ENCODE data around the gene WDR11.

WDR11 gene

GRCh38 chr10:120850911-120851865, at the start of gene WDR11:
Gene WDR11, plus strand, starts transcription at chr10:120851362. Its CDS starts 59 bp downstream, at chr10:120851421.
- no peak for FAIRE-seq
- TF ChIP-seq, protein P1, sequence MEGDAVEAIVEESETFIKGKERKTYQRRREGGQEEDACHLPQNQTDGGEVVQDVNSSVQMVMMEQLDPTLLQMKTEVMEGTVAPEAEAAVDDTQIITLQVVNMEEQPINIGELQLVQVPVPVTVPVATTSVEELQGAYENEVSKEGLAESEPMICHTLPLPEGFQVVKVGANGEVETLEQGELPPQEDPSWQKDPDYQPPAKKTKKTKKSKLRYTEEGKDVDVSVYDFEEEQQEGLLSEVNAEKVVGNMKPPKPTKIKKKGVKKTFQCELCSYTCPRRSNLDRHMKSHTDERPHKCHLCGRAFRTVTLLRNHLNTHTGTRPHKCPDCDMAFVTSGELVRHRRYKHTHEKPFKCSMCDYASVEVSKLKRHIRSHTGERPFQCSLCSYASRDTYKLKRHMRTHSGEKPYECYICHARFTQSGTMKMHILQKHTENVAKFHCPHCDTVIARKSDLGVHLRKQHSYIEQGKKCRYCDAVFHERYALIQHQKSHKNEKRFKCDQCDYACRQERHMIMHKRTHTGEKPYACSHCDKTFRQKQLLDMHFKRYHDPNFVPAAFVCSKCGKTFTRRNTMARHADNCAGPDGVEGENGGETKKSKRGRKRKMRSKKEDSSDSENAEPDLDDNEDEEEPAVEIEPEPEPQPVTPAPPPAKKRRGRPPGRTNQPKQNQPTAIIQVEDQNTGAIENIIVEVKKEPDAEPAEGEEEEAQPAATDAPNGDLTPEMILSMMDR (IDR thresholded peaks at IDR 0.05; ENCODE audit: insufficient read depth, missing control alignments) = no peak

DNA sequence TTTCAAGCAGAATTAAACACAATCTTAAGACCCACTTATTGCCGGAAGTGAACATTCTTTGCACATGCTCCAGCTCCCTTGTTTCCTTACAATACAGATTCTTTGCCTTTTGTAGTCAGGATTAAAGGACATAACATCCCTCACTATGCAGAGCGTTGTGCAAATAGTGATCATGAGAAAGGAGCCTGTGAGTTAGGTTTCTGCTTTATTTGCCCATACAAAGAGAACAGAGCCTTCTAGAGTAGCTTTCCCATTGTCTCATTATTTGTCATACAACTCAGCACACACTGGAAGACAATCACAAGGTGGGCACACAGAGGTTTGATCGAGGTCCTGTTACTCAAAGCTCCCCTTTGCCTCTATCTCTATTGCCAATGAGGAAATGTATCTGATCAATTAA, 48.2 kb upstream of the WDR11 start:
- TF ChIP-seq, protein P1 (IDR thresholded peaks at IDR 0.05; ENCODE audit: insufficient read depth, missing control alignments) = no peak
- FAIRE-seq = no peak

More at GRCh38 chr10:120850911-120851865, at the start of gene WDR11:
- no peak for DNase-seq (ENCODE audit: insufficient read length, low spot score)

DNA sequence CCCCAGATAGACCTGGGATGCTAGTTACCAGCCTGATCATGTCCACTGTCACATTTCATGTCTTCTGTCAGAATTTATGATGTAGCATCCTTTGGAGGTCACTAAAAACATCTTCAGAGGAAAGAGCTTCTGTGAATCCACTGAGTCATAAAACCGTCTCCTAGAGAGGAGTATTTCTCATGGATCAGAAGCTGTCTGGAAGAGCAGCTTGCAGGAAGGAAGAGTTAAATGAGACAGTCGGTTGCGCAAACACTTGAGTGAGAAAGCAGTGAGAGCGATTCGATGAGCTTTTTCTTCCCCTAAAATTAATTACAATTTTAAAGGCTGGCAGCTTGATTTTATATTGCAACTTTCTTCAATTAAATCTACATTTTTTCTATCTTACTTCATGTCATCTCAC, 47.2 kb upstream of the WDR11 start:
- DNase-seq (ENCODE audit: insufficient read length, low spot score) (no peak), FAIRE-seq (no peak)
- TF ChIP-seq, protein P1 (IDR thresholded peaks at IDR 0.05; ENCODE audit: insufficient read depth, missing control alignments) = no peak

More for the DNA sequence above, 48.2 kb upstream of the WDR11 start:
- DNase-seq (ENCODE audit: insufficient read length, low spot score) = no peak

GRCh38 chr10:120805014-120805812, 45.9 kb upstream of the WDR11 start:
- TF ChIP-seq, protein P1 (IDR thresholded peaks at IDR 0.05; ENCODE audit: insufficient read depth, missing control alignments) = no peak
- DNase-seq (ENCODE audit: insufficient read length, low spot score) (no peak), FAIRE-seq (no peak)

DNA sequence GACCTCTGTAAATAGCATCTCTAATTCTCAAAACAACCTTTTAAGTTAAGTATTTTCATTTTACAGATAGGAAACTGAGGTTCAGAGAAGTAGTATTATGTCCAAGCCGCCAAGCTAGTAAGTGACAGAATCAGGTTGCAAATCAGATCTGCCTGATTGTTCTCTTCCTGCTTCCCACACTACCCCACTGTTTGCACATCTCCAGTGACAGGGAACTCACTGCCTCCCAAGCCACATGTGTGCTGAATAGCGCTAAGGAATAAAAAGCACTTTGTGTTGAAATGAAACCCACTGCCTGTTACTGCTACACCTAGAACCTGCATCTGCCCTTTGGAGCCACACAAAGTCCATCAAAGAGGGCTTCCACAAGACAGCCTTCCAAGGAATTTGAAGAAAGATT, 45.1 kb upstream of the WDR11 start:
- TF ChIP-seq, protein P1 (IDR thresholded peaks at IDR 0.05; ENCODE audit: insufficient read depth, missing control alignments) = no peak
- no peak for FAIRE-seq

GRCh38 chr10:120810298-120810697, 40.9 kb upstream of the WDR11 start:
- DNase-seq (ENCODE audit: insufficient read length, low spot score) (no peak), FAIRE-seq (no peak)
- TF ChIP-seq, protein P1 (IDR thresholded peaks at IDR 0.05; ENCODE audit: insufficient read depth, missing control alignments) = no peak

More for the DNA sequence above, 45.1 kb upstream of the WDR11 start:
- DNase-seq (ENCODE audit: insufficient read length, low spot score) = no peak
